Colonic mucosa (tissue), 4 donors: ENCODE data around the gene CACNA2D1. TPM values are rescaled to one million over a fixed set of nuclear protein-coding genes. Genes with fewer than 3 reads are reported as not detected.

Experiments used
- DNase-seq: peaks from one replicate; pipeline ENCODE4 v3.0.0-alpha.2; 2020
- H3K27ac ChIP-seq: fragments of 200-600 bp; one replicate; pipeline ENCODE4 v1.8.0; 2021
- H3K27me3 ChIP-seq: fragments of 200-600 bp; one replicate; pipeline ENCODE4 v1.8.0; 2021
- H3K36me3 ChIP-seq: fragments of 200-600 bp; one replicate; pipeline ENCODE4 v1.8.0; 2021
- H3K4me1 ChIP-seq: fragments of 200-600 bp; one replicate; pipeline ENCODE4 v1.8.0; 2021; ENCODE audit warnings: mild to moderate bottlenecking
- H3K4me3 ChIP-seq: fragments of 200-600 bp; one replicate; pipeline ENCODE4 v1.8.0; 2021
- H3K9ac ChIP-seq, 2 donors: one replicate each; pipeline ENCODE4 v1.7.0; 2013; ENCODE audit warnings: control low read depth in 2 of 2, low read depth in 2 of 2, low read length in 2 of 2
- H3K9me3 ChIP-seq: fragments of 200-600 bp; one replicate; pipeline ENCODE4 v1.8.0; 2021
- intact Hi-C: fragments of 100-400 bp; cut with DNase I; formaldehyde crosslinking; loops from one replicate; pipeline ENCODE4 v1.14.1; 2022
- total RNA-seq, 2 donors: library from RNA; stranded (reverse); fragmentation: NEBNext Ultra II Directional in 1 of 2; extraction: Animal tissue kit (Norgen Biotek cat#: 25700) in 1 of 2; gene quantifications; one replicate each; pipeline ENCODE4 v1.2.1, GENCODE V29; 2021
- TF ChIP-seq, protein P1 (sequence below): fragments of 200-600 bp; IDR thresholded peaks from one replicate; pipeline ENCODE4 v1.8.0; 2022; ENCODE audit warnings: antibody characterized with exemption, mild to moderate bottlenecking
- donor health status: healthy.
- donor health status: DM: no; HTN: no; CAD: no.
- donor health status: DM: no; HTN: no; CAD: no.

CACNA2D1 gene
- total RNA-seq, 2 donors from 2014 or later, result 1.4 to 9.3 TPM

DNA sequence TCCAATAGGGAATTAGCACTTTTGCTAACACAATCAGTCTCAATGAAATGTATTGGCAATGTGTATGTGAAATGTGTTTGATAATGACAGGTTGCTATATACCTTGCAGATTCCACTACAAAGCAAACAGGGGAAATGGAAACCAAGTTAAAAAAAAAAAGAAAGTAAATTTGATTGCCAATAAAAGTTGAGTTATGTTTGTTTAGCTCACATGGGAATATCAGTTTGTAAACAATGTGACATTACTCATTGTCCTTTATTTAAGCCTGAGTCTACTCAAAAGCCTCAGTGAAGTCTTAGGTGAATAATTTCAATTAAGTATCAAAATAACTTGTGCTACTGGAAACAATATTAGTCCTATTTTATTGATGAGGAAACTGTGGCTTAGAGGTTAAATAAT, 285.2 kb downstream of the CACNA2D1 start:
- intact Hi-C loops, result no loop called here
- H3K4me3 ChIP-seq, result no peak overlapping the region
- TF ChIP-seq, protein P1, sequence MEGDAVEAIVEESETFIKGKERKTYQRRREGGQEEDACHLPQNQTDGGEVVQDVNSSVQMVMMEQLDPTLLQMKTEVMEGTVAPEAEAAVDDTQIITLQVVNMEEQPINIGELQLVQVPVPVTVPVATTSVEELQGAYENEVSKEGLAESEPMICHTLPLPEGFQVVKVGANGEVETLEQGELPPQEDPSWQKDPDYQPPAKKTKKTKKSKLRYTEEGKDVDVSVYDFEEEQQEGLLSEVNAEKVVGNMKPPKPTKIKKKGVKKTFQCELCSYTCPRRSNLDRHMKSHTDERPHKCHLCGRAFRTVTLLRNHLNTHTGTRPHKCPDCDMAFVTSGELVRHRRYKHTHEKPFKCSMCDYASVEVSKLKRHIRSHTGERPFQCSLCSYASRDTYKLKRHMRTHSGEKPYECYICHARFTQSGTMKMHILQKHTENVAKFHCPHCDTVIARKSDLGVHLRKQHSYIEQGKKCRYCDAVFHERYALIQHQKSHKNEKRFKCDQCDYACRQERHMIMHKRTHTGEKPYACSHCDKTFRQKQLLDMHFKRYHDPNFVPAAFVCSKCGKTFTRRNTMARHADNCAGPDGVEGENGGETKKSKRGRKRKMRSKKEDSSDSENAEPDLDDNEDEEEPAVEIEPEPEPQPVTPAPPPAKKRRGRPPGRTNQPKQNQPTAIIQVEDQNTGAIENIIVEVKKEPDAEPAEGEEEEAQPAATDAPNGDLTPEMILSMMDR, result no peak
- H3K36me3 ChIP-seq, result no peaks in the 10 kb centered on the region
- H3K4me1 ChIP-seq, result no peaks in the 10 kb centered on the region
- no peaks in the 10 kb centered on the region for H3K9me3 ChIP-seq
- H3K27me3 ChIP-seq, result no peaks in the 10 kb centered on the region
- H3K27ac ChIP-seq, result no peak overlapping the region
- DNase-seq, result no peak
- no peak overlapping the region for H3K9ac ChIP-seq

DNA sequence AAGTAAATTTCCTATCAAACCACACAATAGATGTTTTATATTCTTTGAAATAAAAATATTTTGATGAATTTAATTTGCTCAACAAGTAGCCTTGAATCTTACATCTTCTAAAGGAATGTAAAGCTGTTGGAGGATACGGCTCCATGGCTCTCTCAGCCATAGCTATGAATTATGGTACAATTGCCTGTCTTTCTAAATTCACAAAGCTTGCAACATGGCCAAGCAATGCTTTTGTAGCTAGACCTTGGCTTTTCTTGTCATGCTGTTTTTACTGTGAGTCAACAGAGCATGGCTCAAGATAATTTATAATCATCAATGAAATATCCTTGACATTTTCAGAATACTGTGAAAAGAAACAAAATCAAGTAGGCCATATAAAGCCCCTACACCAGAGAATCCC, 286.7 kb downstream of the CACNA2D1 start:
- Histone ChIP-seq H3K27me3 (no peaks in the 10 kb centered on the region), H3K9ac (no peak overlapping the region), H3K4me3 (no peak overlapping the region), H3K36me3 (no peaks in the 10 kb centered on the region), H3K4me1 (no peaks in the 10 kb centered on the region), H3K9me3 (no peaks in the 10 kb centered on the region), H3K27ac (no peak overlapping the region)
- TF ChIP-seq, protein P1, result no peak
- no peak for DNase-seq
- intact Hi-C loops, result no loop called here

DNA sequence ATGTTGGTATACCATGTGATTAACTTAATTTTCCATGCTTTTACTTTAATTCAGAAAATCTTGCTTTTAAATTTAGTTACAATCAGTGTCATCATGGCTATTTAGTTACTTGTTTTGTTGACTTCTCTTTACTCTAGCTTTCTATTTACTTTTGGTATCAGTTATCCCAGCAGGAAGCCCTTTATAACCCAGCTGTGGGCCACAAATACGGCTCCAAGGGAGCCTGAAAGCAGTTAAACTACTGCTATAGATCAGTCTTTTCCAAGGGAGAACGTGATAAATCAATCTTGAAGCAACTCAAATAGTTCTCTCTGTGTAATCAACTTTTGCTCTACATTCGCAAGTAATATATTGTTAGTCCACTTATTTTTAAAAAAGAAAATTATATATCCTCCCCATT, 287.4 kb downstream of the CACNA2D1 start:
- TF ChIP-seq, protein P1, result no peak
- Histone ChIP-seq H3K27me3 (no peaks in the 10 kb centered on the region), H3K27ac (no peak overlapping the region), H3K4me1 (no peaks in the 10 kb centered on the region), H3K9me3 (no peaks in the 10 kb centered on the region), H3K4me3 (no peak overlapping the region), H3K36me3 (no peaks in the 10 kb centered on the region), H3K9ac (no peak overlapping the region)
- intact Hi-C loops, result no loop called here
- DNase-seq, result no peak

DNA sequence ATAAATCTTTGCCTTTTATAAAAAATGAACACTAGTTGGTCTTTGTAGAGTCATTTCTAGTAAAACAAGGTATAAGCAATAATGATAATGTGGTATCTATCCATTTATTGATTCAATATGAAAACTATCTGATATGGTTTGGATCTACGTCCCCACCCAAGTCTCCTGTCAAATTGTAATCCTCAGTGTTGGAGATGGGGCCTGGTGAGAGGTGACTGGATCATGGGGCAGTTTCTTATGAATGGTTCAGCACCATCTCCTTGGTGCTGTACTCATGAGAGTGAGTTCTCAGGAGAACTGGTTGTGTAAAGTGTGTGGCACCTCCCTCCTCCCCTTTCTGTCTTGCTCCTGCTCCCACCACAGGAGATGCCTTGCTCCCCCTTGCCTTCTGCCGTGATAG, 288.8 kb downstream of the CACNA2D1 start:
- intact Hi-C loops, result no loop called here
- H3K4me3 ChIP-seq, result no peak overlapping the region

DNA sequence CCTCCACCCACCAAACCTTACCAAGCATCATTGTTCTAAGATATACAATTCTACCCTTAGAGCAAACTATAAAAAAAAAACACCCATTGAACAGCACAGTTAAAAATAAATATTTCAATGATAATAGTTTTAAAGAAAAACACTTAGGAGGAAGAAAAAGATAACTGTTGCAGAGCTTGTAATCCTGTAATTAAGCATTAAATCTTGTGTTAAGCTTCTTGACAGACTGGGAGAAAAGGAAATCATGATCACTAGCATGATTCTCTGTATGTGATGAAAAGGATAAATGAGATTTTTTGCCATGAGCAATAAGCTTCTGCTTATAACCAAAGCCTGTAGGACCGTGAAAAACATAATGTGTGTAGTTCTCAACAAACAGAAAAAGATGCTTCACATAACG, 289.8 kb downstream of the CACNA2D1 start:
- intact Hi-C loops, result no loop called here
- H3K9ac ChIP-seq, result no peak overlapping the region
- H3K9me3 ChIP-seq, result no peaks in the 10 kb centered on the region
- H3K27me3 ChIP-seq, result no peaks in the 10 kb centered on the region
- DNase-seq, result no peak
- H3K4me3 ChIP-seq, result no peak overlapping the region
- H3K27ac ChIP-seq, result no peak overlapping the region
- no peaks in the 10 kb centered on the region for H3K4me1 ChIP-seq
- TF ChIP-seq, protein P1, result no peak
- H3K36me3 ChIP-seq, result no peaks in the 10 kb centered on the region

More for the DNA sequence above, 288.8 kb downstream of the CACNA2D1 start:
- Histone ChIP-seq H3K27me3 (no peaks in the 10 kb centered on the region), H3K4me1 (no peaks in the 10 kb centered on the region), H3K9me3 (no peaks in the 10 kb centered on the region), H3K27ac (no peak overlapping the region), H3K9ac (no peak overlapping the region), H3K36me3 (no peaks in the 10 kb centered on the region)
- TF ChIP-seq, protein P1, result no peak
- DNase-seq, result no peak

DNA sequence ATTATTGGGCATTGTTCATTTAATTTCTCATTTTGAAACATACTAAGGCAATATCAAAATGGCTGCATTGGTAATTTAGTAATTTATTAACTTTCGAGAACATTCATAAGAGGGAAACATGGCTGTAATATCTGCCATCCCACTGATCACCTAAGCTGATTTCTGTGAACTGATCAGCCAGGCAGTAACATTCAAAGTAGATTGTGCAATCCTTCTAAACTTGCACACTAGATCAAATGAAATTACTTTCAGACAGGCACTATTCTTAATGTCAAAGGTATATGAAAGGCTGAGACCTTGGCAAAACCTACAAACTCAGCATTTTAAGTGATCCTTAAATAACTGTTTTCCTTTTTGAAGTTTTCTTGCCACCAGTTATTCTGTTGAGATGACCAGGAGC, 290.7 kb downstream of the CACNA2D1 start:
- Histone ChIP-seq H3K36me3 (no peaks in the 10 kb centered on the region), H3K4me3 (no peak overlapping the region), H3K4me1 (no peaks in the 10 kb centered on the region), H3K9ac (no peak overlapping the region), H3K9me3 (no peaks in the 10 kb centered on the region), H3K27me3 (no peaks in the 10 kb centered on the region), H3K27ac (no peak overlapping the region)
- intact Hi-C loops, result no loop called here
- no peak for DNase-seq
- TF ChIP-seq, protein P1, result no peak
